Cerebellar nuclear complex (tissue), 1 donor: ENCODE data around the gene CHD6.

Experiments
- DNase-seq, 2 experiments: peaks; one replicate each; lab custom pipeline; 2025; lab: John Stamatoyannopoulos, UW

Gene CHD6, protein sequence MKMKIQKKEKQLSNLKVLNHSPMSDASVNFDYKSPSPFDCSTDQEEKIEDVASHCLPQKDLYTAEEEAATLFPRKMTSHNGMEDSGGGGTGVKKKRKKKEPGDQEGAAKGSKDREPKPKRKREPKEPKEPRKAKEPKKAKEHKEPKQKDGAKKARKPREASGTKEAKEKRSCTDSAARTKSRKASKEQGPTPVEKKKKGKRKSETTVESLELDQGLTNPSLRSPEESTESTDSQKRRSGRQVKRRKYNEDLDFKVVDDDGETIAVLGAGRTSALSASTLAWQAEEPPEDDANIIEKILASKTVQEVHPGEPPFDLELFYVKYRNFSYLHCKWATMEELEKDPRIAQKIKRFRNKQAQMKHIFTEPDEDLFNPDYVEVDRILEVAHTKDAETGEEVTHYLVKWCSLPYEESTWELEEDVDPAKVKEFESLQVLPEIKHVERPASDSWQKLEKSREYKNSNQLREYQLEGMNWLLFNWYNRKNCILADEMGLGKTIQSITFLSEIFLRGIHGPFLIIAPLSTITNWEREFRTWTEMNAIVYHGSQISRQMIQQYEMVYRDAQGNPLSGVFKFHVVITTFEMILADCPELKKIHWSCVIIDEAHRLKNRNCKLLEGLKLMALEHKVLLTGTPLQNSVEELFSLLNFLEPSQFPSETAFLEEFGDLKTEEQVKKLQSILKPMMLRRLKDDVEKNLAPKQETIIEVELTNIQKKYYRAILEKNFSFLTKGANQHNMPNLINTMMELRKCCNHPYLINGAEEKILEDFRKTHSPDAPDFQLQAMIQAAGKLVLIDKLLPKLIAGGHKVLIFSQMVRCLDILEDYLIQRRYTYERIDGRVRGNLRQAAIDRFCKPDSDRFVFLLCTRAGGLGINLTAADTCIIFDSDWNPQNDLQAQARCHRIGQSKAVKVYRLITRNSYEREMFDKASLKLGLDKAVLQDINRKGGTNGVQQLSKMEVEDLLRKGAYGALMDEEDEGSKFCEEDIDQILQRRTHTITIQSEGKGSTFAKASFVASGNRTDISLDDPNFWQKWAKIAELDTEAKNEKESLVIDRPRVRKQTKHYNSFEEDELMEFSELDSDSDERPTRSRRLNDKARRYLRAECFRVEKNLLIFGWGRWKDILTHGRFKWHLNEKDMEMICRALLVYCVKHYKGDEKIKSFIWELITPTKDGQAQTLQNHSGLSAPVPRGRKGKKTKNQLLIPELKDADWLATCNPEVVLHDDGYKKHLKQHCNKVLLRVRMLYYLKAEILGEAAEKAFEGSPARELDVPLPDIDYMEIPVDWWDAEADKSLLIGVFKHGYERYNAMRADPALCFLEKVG (N-terminal part only)

DNA sequence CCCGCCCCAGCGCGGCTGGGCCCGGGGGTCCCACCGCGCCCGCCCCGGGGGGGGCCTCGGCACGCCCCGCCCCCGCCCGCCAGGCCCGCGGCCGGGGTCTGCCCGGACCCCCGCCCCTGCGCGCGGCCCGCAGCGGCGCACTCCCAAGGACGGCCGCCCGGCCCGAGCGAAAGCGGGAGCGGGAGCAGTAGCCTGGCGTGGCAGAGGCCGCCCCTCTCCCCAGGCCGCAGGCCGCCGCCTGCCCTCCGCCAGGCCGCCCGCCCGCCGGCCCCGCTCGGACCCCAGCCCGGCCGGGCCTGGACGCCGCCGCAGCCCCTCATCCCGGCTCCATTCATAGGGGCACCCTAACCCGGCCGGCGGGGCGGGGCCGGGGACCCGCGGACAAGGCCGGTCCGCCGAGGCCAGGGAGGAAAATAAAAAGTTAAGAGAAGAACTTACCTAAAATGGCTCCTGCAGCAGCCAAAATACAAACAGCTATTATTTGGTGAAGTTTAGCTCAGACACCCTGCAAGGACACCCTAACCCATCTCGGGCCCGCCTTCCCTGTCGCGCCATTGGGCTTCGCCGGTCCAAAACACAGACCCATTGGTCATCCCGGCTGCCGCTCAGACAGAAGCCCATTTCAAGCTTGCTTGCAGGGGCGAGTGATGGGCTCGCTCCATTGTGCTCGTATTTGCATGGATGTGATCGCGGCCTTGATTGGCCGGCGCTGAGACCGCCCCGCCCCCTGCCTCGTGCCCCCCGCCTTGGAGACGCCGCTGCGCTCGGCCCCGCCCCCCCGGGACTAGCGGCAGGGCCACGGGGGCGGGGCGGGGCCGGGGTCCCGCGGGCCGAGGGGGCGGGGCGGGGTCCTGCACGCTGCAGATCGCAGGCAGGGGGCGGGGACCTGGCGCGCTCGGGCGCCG is at the start of gene CHD6:
Gene CHD6, minus strand, starts transcription at position 476 of the 905 bp plus-strand sequence. CDS start 67,040 bp downstream, outside the sequence.
- DNase-seq, result peak; percentile 97 to 99

DNA sequence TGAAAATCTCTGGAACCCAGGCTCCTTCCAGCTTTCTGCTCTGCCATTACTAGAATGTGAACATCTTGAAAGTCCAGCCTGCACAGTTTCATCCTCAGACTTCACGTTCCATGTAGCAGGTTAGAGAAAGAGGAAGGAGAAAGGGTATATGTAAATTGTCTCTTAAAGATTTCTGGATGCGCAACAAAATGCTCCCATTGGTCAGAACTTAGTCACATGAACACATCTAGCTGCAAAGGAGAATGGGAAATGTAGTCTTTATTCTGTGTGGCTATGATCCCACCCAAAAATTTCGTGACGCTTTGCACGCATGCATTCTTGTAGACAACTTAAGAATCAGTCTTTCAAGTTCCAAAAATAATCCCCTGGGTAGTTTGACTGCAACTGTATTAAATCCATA is 46.4 kb upstream of the CHD6 start:
- DNase-seq, result no peak

DNA sequence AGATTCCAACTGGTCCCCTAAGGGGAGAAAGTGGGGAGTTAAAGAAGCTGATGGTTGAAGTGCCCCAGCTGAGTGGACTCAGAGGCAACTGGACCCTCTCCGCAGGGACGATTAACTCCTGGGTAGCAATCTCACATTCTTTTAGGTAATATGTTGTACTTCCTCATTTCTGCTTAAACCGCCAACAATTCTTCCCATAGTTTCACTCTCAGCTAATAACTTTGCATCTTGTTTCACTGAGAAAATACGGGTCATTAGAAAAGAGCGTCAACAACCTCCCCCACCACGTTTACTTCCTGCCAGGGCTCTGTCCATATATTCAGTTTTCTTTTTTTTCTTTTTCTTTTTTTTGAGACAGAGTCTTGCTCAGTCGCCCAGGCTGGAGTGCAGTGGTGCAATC is 39.5 kb upstream of the CHD6 start:
- no peak for DNase-seq

DNA sequence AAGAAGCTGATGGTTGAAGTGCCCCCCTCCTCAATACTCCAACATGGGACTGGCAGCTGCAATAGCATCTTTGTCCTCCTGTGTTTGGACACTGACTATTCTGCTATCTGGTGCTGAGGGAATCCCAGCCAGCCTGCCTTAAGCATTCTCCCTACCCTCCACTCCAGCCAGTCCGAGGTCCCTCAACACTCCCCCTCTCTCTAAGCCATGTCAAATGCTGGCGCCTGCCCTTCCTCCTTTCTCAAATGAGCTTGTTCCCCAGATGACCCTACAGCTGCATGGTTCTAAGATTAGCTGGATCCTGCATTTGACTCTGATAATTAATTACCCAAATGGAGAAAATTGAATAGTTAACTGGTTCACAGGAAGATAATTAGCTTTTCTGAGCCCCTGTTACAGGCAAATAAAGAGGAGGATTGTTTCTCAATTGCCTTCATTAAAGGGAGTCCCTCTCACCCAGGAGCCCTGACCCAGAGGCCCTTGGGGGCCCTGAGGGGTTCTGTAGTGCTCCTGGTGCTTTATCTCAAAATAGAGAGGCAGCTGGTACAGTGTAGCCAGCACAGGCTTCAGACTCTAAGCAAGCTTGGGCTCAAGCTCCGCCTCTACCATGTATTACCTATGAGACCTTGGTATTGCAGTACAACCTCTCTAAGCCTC is 37.9 kb upstream of the CHD6 start:
- DNase-seq, result no peak

DNA sequence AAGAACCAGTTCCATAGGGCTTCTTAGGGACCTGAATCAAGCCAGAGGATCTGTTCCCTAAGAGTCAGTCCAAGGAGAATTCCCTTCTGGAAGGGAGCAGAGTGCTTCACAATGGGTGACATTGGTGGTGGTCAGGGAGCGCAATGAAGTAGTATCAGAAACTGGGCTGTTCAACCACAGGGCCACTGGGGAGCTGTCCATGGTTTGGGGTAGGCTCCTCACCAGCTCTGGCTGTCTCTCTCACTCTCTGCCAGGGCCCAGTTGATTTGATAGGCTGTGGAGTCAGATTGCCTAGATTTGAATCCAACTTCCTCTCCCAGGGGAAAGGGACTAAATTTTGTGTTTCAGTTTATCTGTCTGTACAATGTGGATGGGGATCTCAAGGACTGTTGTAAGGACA is 36.7 kb upstream of the CHD6 start:
- no peak for DNase-seq

DNA sequence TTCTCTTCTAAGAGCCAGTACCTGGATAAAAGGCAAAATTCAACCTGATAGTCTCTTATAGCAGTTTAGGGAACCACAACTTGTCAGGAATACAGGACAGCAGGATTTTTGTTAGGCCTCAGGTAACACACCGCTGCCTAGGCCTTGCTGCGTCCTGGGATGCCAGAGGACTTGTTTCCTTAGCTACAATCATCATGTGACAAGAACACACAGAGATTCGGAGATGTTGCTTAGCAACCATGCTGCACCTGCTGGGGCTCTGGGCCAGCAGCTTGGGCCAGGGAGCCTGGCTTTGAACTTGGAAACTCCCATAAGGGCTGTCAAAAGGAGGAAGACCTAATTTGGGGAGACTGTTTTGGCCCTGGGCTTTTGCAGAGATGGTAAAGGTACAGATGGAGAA is 36.1 kb upstream of the CHD6 start:
- peak in 1 of 2 experiments; percentile 8 for DNase-seq

DNA sequence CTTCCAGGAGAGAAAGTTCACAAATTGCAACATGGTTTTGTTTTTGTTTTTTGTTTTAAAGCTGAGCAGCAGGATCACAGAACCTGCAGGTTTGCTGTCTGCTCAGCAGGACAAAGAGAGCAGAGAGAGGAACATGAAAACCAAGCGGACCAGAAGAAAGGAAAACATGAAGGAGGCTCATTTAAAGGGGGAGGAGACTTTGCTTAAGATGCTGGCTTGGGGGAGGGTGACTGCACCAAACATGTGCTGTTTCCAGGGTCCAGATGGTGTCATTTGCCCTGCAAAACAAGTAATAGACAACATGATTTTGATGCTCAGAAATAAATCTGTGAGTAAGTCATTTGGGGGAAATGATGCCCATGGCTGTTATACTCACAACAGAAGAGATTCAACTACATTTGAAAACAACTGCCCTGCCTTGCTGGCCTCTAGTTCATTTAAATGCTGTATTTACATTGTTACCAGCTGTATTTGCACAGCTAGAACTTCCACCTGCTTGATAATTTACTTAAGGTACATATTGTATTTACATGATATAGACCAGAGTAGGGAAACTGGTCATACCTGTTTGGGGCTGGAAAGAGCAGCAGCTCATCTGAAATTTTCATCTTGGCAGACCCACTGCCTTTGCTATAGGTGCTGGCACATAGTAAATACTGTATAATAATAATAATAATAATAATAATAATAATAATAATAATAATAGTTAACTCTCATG is 32.2 kb upstream of the CHD6 start:
- no peak for DNase-seq

DNA sequence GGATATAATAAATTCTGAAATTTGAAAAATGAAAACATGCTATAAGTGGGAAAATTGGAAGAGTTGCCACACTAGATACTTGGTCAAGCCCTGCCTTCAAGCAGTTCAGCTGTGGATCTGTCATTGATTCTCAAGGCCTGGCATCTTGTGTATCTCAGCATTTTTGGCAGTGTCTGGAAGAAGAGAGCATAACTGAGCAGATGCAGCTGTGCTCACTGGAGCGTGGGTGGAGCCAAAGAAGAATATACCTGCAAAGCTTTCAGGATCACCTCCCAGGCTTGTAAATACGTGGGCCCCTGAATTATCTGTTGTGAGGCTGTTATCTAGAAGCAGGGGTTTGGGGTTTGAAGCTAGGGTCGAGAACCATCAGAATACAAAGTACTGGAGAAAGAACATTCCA is 31.3 kb upstream of the CHD6 start:
- no peak for DNase-seq

DNA sequence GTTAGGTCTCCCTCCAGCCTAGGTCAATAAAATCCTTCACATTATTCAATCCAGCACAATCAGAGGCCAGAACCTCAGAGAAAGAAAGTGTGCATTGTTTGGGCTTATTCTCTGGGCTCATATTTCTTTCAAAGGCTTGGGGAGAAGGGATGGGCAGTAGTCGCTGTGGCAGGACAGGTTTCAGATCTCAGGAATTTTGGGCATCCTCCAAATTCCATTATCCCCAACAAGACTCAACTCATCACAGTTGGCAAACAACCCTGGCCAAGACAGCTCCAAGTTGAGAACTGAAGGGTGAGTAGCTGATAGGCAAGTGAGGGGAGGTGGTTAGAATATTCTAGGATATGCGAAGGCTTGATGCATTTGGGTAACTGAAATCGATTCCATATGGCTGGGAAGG is 27.2 kb upstream of the CHD6 start:
- DNase-seq, result no peak

DNA sequence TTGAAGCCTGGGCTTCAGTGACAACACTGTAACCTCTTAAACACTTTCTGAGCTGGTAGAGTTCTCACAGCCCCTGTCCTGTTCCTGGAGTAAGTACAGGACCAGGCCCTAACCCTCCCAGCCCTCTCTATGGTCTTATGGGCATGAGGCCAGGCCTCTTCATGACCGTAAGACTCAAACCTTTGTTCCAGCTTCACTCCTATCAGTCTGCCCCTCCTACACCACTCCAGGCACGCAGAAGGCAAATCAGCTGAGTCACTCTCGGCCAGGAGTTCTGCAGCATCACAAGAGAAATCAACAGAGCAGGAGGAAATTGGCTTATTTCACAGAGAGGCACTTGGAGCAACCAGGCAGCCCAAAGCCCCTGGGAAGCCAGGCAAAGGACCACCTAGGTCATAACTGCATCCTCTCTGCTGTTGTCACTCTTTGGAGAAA is 25.3 kb upstream of the CHD6 start:
- no peak for DNase-seq

DNA sequence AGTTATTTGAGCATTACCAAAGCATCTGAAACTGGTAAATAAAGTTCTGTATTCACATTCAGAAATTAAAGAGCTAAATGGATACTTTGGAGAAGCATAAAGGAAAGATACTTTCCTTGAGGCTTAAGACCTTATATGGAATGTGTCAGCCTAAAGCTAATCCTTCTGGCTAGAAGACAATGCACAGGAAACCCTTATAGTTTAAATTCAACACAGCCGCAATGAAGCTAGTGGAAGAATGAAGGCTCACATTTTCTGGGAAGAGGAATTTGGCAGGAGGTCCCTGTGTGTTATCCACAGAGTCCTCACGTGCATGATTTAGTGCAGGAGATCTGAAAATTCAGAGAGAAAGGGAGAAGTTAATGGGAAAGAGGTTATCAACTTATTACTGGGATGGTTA is 21.5 kb upstream of the CHD6 start:
- no peak for DNase-seq

DNA sequence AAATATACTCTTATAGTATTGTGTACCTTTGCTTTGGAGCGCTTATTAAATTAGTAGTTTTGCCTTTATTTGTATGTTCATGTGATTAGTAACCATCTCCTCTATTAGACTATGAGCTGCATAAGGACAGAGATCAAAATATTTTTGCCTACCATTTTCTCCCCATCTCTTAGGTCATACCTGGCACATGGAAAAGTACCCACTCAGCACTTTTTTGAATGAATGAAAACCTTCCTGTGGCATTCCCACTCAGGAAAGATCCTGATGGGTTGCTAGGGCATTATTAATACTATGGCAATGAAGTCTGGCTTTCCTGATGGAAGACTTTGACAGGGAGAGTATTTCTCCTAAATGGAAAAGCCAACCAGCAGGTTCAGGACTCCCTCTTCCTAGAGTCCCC is 20.3 kb upstream of the CHD6 start:
- DNase-seq, result no peak

DNA sequence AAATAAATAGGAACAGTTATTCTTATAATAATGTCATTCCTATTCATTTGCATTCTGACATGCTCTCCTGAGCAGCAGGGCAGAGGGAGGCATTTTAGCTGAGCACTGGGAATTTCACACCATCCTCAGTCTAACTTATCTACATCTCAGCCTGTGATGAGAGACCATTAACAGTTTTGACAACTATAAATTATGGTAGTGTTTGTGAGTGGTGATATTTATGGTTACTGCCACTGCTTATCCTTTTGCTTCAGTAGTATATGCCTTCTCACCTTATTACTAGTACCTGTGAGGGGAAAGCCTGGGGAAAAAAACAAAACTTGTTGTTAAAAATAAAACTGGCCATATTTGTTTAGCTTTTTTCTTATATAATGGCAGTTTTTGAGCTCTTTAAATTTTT is 17.0 kb upstream of the CHD6 start:
- no peak for DNase-seq

DNA sequence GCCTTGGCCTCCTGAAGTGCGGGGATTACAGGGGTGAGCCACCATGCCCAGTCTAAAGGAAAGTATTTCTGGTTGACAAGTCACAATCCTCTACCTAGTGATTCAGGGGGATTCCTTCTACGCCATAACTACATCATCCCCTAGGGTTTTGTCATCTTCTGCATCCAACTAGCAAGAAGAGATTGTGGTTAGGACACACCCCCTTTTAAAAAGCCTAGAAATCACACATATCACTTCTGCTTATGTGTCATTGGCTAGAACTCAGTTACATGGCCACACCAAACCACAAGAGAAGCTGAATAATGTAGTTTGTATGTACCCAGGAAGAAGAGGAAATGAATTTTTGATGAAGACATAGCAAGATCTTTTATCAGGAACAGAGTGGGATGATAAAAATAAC is 14.7 kb upstream of the CHD6 start:
- DNase-seq, result no peak

DNA sequence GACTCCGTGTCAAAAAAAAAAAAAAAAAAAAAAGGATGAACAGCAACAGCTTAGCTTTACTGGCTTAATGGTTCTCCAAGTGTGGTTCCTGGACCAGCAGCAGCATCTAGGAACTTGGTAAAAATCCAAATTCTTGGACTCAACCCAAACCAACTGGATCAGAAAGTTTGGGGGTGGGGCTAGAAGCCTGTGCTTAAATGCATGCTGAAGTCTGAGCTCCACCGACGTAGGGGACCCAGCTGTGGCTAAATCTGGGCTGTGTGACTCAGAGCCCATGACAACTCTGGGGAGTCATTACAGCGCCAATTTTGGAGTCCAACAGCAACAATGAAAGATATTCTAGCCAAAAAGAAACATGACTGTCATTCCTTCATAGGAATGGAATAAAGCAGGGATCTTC is 13.6 kb upstream of the CHD6 start:
- no peak for DNase-seq

DNA sequence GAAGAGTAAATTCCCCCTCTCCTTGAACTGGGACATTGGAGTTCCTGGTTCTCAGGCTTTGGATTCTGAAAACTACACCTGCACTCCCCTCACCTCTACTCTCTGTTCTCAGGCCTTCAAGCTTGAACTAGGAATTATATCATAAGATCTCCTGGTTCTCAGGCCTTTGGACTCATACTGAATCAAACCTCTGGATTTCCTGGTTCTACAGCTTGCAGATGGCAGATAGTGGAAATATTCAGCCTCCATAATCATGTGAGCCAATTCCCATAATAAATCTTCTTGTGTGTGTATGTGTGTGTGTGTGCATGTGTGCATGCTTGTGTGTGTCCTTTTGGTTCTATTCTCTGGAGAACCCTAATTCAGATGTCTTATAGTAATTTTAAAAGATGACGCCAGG is 12.7 kb upstream of the CHD6 start:
- no peak for DNase-seq

DNA sequence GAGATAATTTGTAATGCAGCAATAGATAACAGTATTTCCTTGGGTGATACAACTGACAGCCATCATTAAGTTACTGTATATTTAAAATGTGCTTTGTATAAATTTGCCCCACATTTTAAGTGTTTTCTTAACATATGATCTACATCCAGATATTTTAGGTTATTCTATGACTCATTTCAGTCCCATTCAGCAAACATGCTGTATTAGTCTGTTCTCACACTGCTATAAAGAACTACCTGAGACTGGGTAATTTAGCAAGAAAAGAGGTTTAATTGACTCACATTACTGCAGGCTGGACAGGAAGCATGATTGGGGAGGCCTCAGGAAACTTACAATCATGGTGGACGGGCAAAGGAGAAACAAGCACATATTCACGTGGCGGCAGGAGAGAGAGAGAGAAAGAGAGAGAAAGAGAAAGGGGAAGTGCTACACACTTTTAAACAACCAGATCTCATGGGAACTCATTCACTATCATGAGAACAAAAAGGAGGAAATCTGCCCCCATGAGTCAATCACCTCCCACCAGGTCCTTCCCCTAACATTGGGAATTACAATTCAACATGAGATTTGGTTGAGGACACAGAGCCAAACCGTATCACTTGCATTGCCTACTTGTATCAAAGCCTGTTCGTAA is 9.6 kb upstream of the CHD6 start:
- no peak for DNase-seq

DNA sequence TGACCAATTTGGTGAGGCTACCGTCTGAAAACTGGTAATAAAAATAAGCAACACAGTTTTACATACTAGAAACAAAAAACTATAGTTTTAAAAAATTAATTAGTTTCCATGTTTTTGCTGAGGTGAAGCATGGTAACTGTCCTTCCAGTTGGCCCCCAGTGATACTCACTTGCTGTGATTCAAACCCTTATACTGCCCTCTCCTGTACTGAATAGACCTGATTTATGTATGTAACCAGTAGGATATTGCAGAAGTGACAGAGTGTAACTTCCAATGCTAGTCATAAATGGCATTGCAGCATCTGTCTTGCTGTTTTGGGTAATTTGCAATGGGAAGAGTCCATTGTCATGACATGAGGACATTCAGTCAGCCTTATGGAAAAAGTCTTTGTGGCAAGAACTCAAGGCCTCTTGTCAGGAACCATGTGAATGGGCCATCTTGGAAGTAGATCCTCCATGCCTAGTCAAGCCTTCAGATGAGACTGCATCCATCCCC is 8.9 kb upstream of the CHD6 start:
- no peak for DNase-seq
